Globus pallidus (tissue), 1 donor: Measurements from ENCODE around the gene CDH4.

ENCODE experiments used
- DNase-seq: peaks from one replicate; pipeline ENCODE4 v3.0.0-alpha.2; 2015; ENCODE audit warnings: low spot score

The CDH4 gene

GRCh38 chr20:61356196-61356595, 104.1 kb downstream of the CDH4 start:
- no peak for DNase-seq

- no peak for DNase-seq
Observed at GRCh38 chr20:61357119-61357518, 105.1 kb downstream of the CDH4 start.

- DNase-seq, result no peak
Observed at GRCh38 chr20:61359254-61359653, 107.2 kb downstream of the CDH4 start.

GRCh38 chr20:61360296-61360695, 108.2 kb downstream of the CDH4 start:
- no peak for DNase-seq

GRCh38 chr20:61360940-61361339, 108.9 kb downstream of the CDH4 start:
- no peak for DNase-seq

- DNase-seq, result no peak
Observed at GRCh38 chr20:61361501-61361900, 109.4 kb downstream of the CDH4 start.

DNA sequence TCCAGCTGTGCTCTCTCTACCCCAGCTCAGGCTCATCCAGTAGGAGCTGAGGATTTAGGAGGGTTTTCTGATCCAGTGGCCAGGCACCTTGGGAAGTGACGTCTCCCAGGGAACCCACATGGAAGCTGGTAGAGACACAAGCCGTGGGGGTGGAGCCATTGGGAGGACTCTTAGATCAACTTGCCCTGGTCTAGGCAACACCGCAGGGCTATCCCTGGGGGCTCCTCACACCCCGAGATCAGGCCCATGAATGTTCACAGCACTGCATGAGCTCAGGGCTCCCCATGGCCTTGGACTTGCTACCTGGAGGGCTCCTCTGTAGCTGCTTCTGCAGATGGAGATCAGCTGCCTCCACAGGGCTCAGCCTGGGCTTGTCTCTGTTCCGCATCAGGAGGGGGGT, 112.1 kb downstream of the CDH4 start:
- no peak for DNase-seq

- DNase-seq, result no peak
Observed at GRCh38 chr20:61366914-61367313, 114.9 kb downstream of the CDH4 start.

- DNase-seq, result no peak
Observed at GRCh38 chr20:61369731-61370520, 117.9 kb downstream of the CDH4 start.

DNA sequence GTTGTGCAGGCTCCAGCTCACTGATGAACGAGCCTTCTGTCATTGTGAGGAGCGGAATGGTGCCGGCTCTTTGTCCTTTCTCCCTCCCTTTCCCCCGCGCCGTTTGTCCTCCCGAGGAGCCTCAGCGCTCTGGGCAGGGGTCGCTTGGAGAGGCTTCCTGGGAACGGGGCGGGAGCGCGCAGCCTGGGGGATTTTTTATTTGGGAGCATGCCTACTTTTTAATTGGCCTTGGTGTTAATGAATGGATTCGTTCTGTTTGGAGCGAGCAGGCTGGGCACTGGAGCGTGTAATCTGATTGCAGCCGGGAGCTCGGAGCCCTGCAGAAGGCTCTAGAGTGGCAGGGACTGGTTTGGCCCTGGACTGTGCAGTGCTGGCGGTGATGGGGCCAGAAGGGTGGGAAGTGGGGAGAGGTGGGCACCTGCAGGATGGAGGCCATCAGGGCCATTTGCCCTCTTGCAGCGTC, 118.8 kb downstream of the CDH4 start:
- DNase-seq, result peak; percentile 33

- DNase-seq, result no peak
Observed at GRCh38 chr20:61371501-61372136, 119.6 kb downstream of the CDH4 start.

- no peak for DNase-seq
Observed at GRCh38 chr20:61372137-61373054, 120.3 kb downstream of the CDH4 start.

GRCh38 chr20:61373055-61373399, 121.0 kb downstream of the CDH4 start:
- DNase-seq, result no peak

DNA sequence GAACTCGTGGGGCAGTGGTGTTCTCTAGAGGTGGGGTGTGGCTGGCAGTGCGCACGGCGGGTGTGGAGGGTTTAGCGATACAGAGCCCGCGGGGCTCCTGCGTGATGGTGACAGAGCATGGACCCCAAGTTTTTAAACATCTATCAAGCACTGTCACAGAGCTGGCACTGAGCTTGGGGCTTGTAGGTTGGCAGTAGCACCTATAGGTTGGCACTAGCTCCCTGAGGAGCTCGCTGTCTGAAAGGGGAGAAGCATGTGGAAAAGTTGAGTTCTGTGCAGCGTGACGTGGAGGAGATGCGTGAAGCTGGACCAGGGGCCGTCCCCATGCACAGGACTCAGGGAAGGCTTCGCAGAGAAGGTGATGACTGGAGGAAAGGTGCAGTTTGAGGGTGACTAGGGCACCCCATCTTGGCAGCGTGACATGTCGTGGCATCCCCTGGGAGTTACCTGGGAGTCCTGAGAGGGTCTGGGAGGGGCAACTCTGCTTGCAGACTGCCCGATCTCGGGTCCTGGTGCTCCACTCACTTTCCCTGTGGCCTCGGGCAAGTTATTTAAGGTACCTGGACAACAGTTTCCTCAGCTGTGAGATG, 122.0 kb downstream of the CDH4 start:
- no peak for DNase-seq

GRCh38 chr20:61376541-61377240, 124.6 kb downstream of the CDH4 start:
- DNase-seq, result no peak

DNA sequence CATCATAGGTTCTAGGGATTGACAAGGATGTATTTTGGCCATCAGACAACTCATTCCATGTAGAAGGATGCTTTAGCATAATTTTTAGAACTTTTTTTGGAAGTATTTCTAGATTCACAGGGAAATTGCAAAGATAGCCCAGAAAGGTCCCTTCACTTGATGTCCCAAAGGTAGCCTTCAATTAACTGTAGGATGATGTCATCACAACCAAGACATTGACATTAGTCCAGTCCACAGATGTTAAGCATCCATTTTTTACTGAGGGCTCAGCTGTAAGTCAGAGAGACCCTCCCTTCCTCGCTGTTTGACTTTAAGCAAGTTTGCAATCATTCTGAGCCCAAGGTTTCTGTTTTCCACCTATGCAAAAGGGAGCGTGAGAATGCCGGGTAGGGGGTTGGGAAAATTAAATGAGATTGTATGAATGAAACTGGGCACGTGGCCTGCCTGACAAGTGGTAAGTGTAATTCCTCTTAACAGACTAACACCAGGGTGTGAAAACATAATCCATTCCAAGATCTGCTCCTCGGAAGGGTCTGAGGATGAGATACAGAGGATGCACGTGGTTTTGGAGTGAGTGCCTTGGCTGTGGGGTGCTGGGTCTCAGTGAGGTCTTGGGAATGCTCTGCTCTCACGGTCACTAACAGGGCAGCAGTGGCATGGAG, 126.8 kb downstream of the CDH4 start:
- DNase-seq, result no peak

DNA sequence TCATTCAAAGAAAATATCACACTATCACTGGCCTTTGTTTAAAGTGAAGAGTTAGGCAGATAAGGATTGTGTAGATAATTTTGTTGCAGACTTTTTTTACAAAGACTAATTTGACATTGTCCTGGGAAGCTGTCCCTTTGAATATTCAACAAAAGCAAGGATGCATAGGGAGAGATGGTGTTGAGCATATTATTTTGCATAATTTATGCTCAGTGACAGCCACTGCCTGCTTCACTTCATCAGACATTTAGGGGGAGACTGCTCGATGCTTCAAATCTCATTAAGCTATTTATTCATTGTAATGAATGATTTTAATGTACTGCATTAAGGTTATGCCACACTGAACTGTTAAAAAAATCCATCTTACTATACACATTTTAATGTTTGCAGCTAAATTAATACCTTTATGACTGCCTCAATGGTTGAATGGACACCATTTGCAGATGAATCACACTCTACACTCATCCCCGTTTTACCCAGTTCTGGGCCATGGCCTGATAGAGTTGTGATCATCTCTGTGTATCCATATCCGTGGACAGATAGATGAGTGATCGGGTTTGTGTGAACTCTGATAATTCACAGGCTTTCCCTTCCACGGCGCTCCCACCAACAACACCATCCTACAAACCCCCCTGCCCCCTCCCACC, 128.0 kb downstream of the CDH4 start:
- DNase-seq, result no peak

GRCh38 chr20:61380545-61380915, 128.5 kb downstream of the CDH4 start:
- DNase-seq, result no peak

- no peak for DNase-seq
Observed at GRCh38 chr20:61382194-61382593, 130.1 kb downstream of the CDH4 start.

GRCh38 chr20:61385296-61385695, 133.2 kb downstream of the CDH4 start:
- DNase-seq, result no peak

- no peak for DNase-seq
Observed at GRCh38 chr20:61385731-61386130, 133.7 kb downstream of the CDH4 start.
